HL-60 (cell line): ENCODE results near the gene RBP2.

Experiments
- DNase-seq, 2 experiments: peaks; one replicate each; pipeline ENCODE4 v3.0.0-alpha.2; 2010 to 2020; ENCODE audit warnings: low read depth in 1 of 2, low spot score in 1 of 2
- H3K27ac ChIP-seq: fragments of 250-450 bp; sonication (Bioruptor Pico); replicated peaks from 2 replicates; pipeline ENCODE4 v1.5.1; 2020; ENCODE audit warnings: mild to moderate bottlenecking, moderate library complexity
- H3K27me3 ChIP-seq: fragments of 250-450 bp; sonication (Bioruptor Pico); 2 replicates; pipeline ENCODE4 v1.5.1; 2021; ENCODE audit warnings: mild to moderate bottlenecking, moderate library complexity; ENCODE audit not compliant: insufficient read depth, poor library complexity, severe bottlenecking
- H3K4me3 ChIP-seq: replicated peaks from 2 replicates; pipeline ENCODE4 v1.5.1; 2011; ENCODE audit warnings: mild to moderate bottlenecking, control low read depth, low read length; ENCODE audit not compliant: insufficient read depth
- CTCF ChIP-seq: IDR thresholded peaks from one replicate; pipeline ENCODE4 v1.5.1; 2011; ENCODE audit warnings: low read length, control low read depth, inconsistent platforms; ENCODE audit not compliant: insufficient read depth
- GABPA ChIP-seq: IDR thresholded peaks from 2 replicates; pipeline ENCODE4 v1.6.1; 2012; ENCODE audit warnings: low read depth
- POLR2AphosphoS5 ChIP-seq: IDR thresholded peaks from 2 replicates; pipeline ENCODE4 v1.6.1; 2012; ENCODE audit warnings: low read depth
- REST ChIP-seq: IDR thresholded peaks from 2 replicates; pipeline ENCODE4 v1.6.1; 2012; ENCODE audit warnings: low read depth; ENCODE audit not compliant: insufficient replicate concordance
- SPI1 ChIP-seq: IDR thresholded peaks from 2 replicates; pipeline ENCODE4 v1.6.1; 2012; ENCODE audit warnings: low read depth, mild to moderate bottlenecking, borderline replicate concordance

RBP2 gene

GRCh38 chr3:139499536-139499935 is 23.2 kb upstream of the RBP2 start:
- Histone ChIP-seq H3K27me3 (peaks cover 2% of the 10 kb centered on the region), H3K27ac (no peak overlapping the region), H3K4me3 (no peak overlapping the region)
- DNase-seq = no peak
- no peak for TF ChIP-seq CTCF
- no peak for TF ChIP-seq SPI1
- no peak for TF ChIP-seq GABPA
- TF ChIP-seq POLR2AphosphoS5 = no peak
- no peak for TF ChIP-seq REST

GRCh38 chr3:139493826-139494385 is 17.6 kb upstream of the RBP2 start:
- H3K4me3 ChIP-seq = no peak overlapping the region

More at GRCh38 chr3:139493826-139494385, 17.6 kb upstream of the RBP2 start:
- no peak for DNase-seq
- TF ChIP-seq SPI1 (no peak), CTCF (no peak), POLR2AphosphoS5 (no peak), GABPA (no peak), REST (no peak)
- Histone ChIP-seq H3K27me3 (no peaks in the 10 kb centered on the region), H3K27ac (no peak overlapping the region)
